K562 (cell line): Measurements from ENCODE around the gene ZDHHC17. TPM values are rescaled to one million over a fixed set of nuclear protein-coding genes. Genes with fewer than 3 reads are reported as not detected.

Source experiments
- ATAC-seq: fragments of 200-7000 bp; cut with Tn5 transposase; 3 replicates; pipeline ENCODE4 v1.9.1; 2020; ENCODE audit warnings: moderate library complexity
- BruUV-seq: library from RNA; stranded (reverse); fragments of 400-500 nt; replicated peaks from 2 replicates; lab custom pipeline; 2021; lab: Mats Ljungman, UMichigan
- CTCF ChIA-PET: fragments of 300-600 bp; formaldehyde crosslinking; extraction: SDS; loops from one replicate; lab custom pipeline; 2021; ENCODE audit warnings: low intra/inter-chr PET ratio; lab: Yijun Ruan, JAX
- POLR2A ChIA-PET: fragments of 300-600, 350-650 bp; sonication (Branson Sonifier 250); formaldehyde crosslinking; extraction: SDS; loops from one replicate; lab custom pipeline; 2021; ENCODE audit warnings: antibody characterized with exemption, inconsistent platforms; lab: Yijun Ruan, JAX
- DNase-seq, 4 experiments: peaks; one replicate each; pipeline versions ENCODE4 v3.0.0 to v3.0.0-alpha.2; 2011 to 2018; ENCODE audit warnings: low spot score in 3 of 4, mixed read lengths in 3 of 4; ENCODE audit errors: extremely low read depth in 1 of 4
- FAIRE-seq: peaks from 2 replicates; lab custom pipeline; 2011; peaks lifted over from hg19 to GRCh38; lab: Jason Lieb, UNC
- H2AFZ ChIP-seq: 2 replicates; pipeline ENCODE4 v1.6.0; 2011; ENCODE audit warnings: low read depth, low read length, control low read depth, inconsistent platforms
- H3K27ac ChIP-seq: fragments of 200-600 bp; 3 replicates; pipeline ENCODE4 v1.8.0; 2011; ENCODE audit warnings: low read depth, mild to moderate bottlenecking, control low read depth, inconsistent platforms, low read length, moderate library complexity, mixed read lengths; ENCODE audit errors: extremely low read depth
- H3K27me3 ChIP-seq, 2 experiments: fragments of 300-600 bp in 1 of 2; 2 replicates in 1 of 2; 3 replicates in 1 of 2; pipeline versions ENCODE4 v1.6.0 to v1.8.0; 2011; ENCODE audit warnings: inconsistent platforms in 2 of 2, low read length in 2 of 2, mild to moderate bottlenecking in 1 of 2, mixed read lengths in 1 of 2, moderate library complexity in 1 of 2; ENCODE audit not compliant: control insufficient read depth in 2 of 2, insufficient read depth in 2 of 2
- H3K36me3 ChIP-seq: fragments of 300-600 bp; 3 replicates; pipeline ENCODE4 v1.8.0; 2011; ENCODE audit warnings: mild to moderate bottlenecking, low read length, inconsistent platforms; ENCODE audit not compliant: control insufficient read depth, insufficient read depth
- H3K4me1 ChIP-seq, 2 experiments: fragments of 200-600 bp in 1 of 2; replicated peaks in 1 of 2; 2 replicates in 1 of 2; 3 replicates in 1 of 2; pipeline versions ENCODE4 v1.5.1 to v1.8.0; 2011; ENCODE audit warnings: inconsistent platforms in 2 of 2, low read length in 2 of 2, mild to moderate bottlenecking in 1 of 2, mixed read lengths in 1 of 2, moderate library complexity in 1 of 2; ENCODE audit not compliant: control insufficient read depth in 2 of 2, insufficient read depth in 2 of 2
- H3K4me2 ChIP-seq: 2 replicates; pipeline ENCODE4 v1.6.1; 2011; ENCODE audit warnings: low read length, control low read depth, inconsistent platforms, mixed read lengths; ENCODE audit not compliant: insufficient read depth
- H3K4me3 ChIP-seq: fragments of 200-600 bp; sonication (generic), shearing (Covaris generic); 2 replicates; pipeline ENCODE4 v1.5.1; 2016; ENCODE audit warnings: control low read depth, inconsistent platforms
- H3K79me2 ChIP-seq: fragments of 200-600 bp; 3 replicates; pipeline ENCODE4 v1.8.0; 2011; ENCODE audit warnings: low read length, inconsistent platforms; ENCODE audit not compliant: control insufficient read depth, insufficient read depth
- H3K9ac ChIP-seq, 2 experiments: 2 replicates each; pipeline versions ENCODE4 v1.6.0 to v1.6.1; 2011; ENCODE audit warnings: low read depth in 2 of 2, low read length in 2 of 2, control low read depth in 1 of 2, inconsistent platforms in 1 of 2, mild to moderate bottlenecking in 1 of 2, mixed read lengths in 1 of 2; ENCODE audit not compliant: insufficient read depth in 1 of 2
- H3K9me1 ChIP-seq: one replicate; pipeline ENCODE4 v1.6.0; 2011; ENCODE audit warnings: inconsistent platforms, mild to moderate bottlenecking, low read length, moderate library complexity; ENCODE audit not compliant: control insufficient read depth, insufficient read depth
- H3K9me3 ChIP-seq: replicated peaks from 2 replicates; pipeline ENCODE4 v1.5.1; 2011; ENCODE audit warnings: low read depth, low read length, inconsistent platforms; ENCODE audit not compliant: control insufficient read depth, insufficient read depth
- H4K20me1 ChIP-seq: replicated peaks from 2 replicates; pipeline ENCODE4 v1.6.1; 2011; ENCODE audit warnings: low read length, inconsistent platforms, mixed read lengths; ENCODE audit not compliant: control insufficient read depth, insufficient read depth
- JUND ChIP-seq, 2 experiments: IDR thresholded peaks; 2 replicates in 1 of 2; 3 replicates in 1 of 2; pipeline ENCODE4 v1.6.1; 2011; ENCODE audit warnings: borderline replicate concordance in 2 of 2, low read depth in 2 of 2, low read length in 2 of 2, improper control_type of control experiment in 1 of 2, missing biosample characterization in 1 of 2, missing genetic modification characterization in 1 of 2, missing genetic modification reagents in 1 of 2
- NUFIP1 ChIP-seq: fragments of 450-650 bp; IDR thresholded peaks from 2 replicates; pipeline ENCODE4 v1.6.1; 2018; ENCODE audit not compliant: partially characterized antibody
- RNF2 ChIP-seq: sonication (generic); IDR thresholded peaks from 2 replicates; pipeline ENCODE4 v1.6.1; 2016
- RNF219 ChIP-seq: fragments of 250-450 bp; sonication (Bioruptor Pico); IDR thresholded peaks from 2 replicates; pipeline ENCODE4 v1.5.0; 2022; ENCODE audit warnings: mild to moderate bottlenecking
- SMARCB1 ChIP-seq: IDR thresholded peaks from 2 replicates; pipeline ENCODE4 v1.6.1; 2011; ENCODE audit warnings: improper control_type of control experiment, low read depth; ENCODE audit not compliant: insufficient read length
- SRSF1 ChIP-seq: fragments of 200-400 bp; formaldehyde crosslinking; IDR thresholded peaks from 2 replicates; pipeline ENCODE4 v1.6.1; 2017; ENCODE audit warnings: mild to moderate bottlenecking, low read depth, low read length, moderate library complexity
- WGBS: fragments of 100-300 bp; shearing (Covaris generic); methylation state at CpG from one replicate; pipeline ENCODE4 v1.1.6; 2016; ENCODE audit warnings: low coverage, mixed read lengths; ENCODE audit not compliant: insufficient coverage; ENCODE audit errors: missing lambda C conversion rate; 5-methylcytosine and 5-hydroxymethylcytosine counted together
- in situ Hi-C: fragments of 300-500 bp; cut with MboI; formaldehyde crosslinking; loops from 4 replicates; pipeline ENCODE4 v1.15.0; 2018; ENCODE audit warnings: inconsistent platforms, mixed read lengths
- intact Hi-C: fragments of 100-400 bp; cut with micrococcal nuclease; formaldehyde crosslinking; loops from 2 replicates; pipeline ENCODE4 v1.14.2; 2022
- polyA plus RNA-seq, 8 experiments: library from polyadenylated mRNA; depleted of rRNA in 4 of 8; stranded (reverse) in 5 of 8; unstranded in 3 of 8; fragments of >200 nt; fragmentation: Nextera tagmentation in 2 of 8; fragmentation: Illumina TruSeq in 1 of 8; extraction: Ambion mirVana in 2 of 8; extraction: Trizol in 1 of 8; gene quantifications; 2 replicates each; pipeline versions ENCODE4 v1.2.1 to v1.2.3, GENCODE V29; 2011 to 2014; ENCODE audit warnings: inconsistent platforms in 1 of 8, missing spikeins in 1 of 8
- total RNA-seq, 7 experiments: library from RNA; depleted of rRNA in 6 of 7; stranded (reverse); fragments of >200 nt in 6 of 7; fragmentation: Illumina TruSeq in 2 of 7; extraction: Trizol in 2 of 7; gene quantifications; 2 replicates each; pipeline versions ENCODE4 v1.2.1 to v1.2.3, GENCODE V29; 2011 to 2021; ENCODE audit warnings: low replicate concordance in 1 of 7

The ZDHHC17 gene
- total and polyA plus RNA-seq, 9 of the 15 experiments (the other 6 are each of a cell fraction or from before 2014, with no cell fraction given): 6.7 to 66.0 (median 27.5) TPM

- Histone ChIP-seq H3K4me3 (no peak overlapping the region), H4K20me1 (no peaks in the 10 kb centered on the region), H3K27ac (no peak overlapping the region)
- TF ChIP-seq SMARCB1: no peak
- TF ChIP-seq RNF2: no peak
- TF ChIP-seq NUFIP1: no peak
- TF ChIP-seq SRSF1: no peak
- TF ChIP-seq RNF219 (CRISPR knock-in tag): no peak
- no peak for TF ChIP-seq JUND (IDR thresholded peaks at IDR 0.05; ENCODE audit: borderline replicate concordance, low read depth, low read length)
- TF ChIP-seq JUND (tag; IDR thresholded peaks at IDR 0.05; ENCODE audit: borderline replicate concordance, low read depth, low read length): no peak
- TF ChIP-seq, all 486 proteins: peak for 0
- intact Hi-C loops (no loop called here), in situ Hi-C loops (no loop called here)
- Histone ChIP-seq H3K4me2 (no peak overlapping the region), H2AFZ (no peak overlapping the region), H3K36me3 (no peaks in the 10 kb centered on the region), H3K9me1 (no peaks in the 10 kb centered on the region), H3K79me2 (no peaks in the 10 kb centered on the region), H3K27me3 (peaks cover 0 to 6% of the 10 kb centered on the region in 2 experiments; a peak in 4 of 5 replicates), H3K4me1 (peaks cover 0 to 16% of the 10 kb centered on the region in 2 experiments; a peak in 3 of 5 replicates), H3K9ac (no peak overlapping the region), H3K9me3 (no peaks in the 10 kb centered on the region)
- POLR2A ChIA-PET: no interaction called here
- no peak for DNase-seq
- no TSS peak for BruUV-seq
- 0% methylated on average over 1 of the region's 1 CpG for WGBS
- FAIRE-seq: no peak
- no peak for ATAC-seq
- CTCF ChIA-PET: no interaction called here
Observed at GRCh38 chr12:76882367-76882766, 118.5 kb downstream of the ZDHHC17 start.
